HG03521 (cell line): ENCODE results near the gene OR1K1.
"Not testable (repeated sequence)": the region's sequence is repeated elsewhere in the genome, so short reads cannot be mapped to it uniquely, and the experiment has no call there.

Source experiments
- ATAC-seq: cut with Tn5 transposase; IDR thresholded peaks from one replicate; pipeline ENCODE4 v1.9.1; 2021; ENCODE audit warnings: mild to moderate bottlenecking, moderate library complexity; ENCODE audit not compliant: unreplicated experiment

OR1K1 gene, protein sequence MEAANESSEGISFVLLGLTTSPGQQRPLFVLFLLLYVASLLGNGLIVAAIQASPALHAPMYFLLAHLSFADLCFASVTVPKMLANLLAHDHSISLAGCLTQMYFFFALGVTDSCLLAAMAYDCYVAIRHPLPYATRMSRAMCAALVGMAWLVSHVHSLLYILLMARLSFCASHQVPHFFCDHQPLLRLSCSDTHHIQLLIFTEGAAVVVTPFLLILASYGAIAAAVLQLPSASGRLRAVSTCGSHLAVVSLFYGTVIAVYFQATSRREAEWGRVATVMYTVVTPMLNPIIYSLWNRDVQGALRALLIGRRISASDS

DNA sequence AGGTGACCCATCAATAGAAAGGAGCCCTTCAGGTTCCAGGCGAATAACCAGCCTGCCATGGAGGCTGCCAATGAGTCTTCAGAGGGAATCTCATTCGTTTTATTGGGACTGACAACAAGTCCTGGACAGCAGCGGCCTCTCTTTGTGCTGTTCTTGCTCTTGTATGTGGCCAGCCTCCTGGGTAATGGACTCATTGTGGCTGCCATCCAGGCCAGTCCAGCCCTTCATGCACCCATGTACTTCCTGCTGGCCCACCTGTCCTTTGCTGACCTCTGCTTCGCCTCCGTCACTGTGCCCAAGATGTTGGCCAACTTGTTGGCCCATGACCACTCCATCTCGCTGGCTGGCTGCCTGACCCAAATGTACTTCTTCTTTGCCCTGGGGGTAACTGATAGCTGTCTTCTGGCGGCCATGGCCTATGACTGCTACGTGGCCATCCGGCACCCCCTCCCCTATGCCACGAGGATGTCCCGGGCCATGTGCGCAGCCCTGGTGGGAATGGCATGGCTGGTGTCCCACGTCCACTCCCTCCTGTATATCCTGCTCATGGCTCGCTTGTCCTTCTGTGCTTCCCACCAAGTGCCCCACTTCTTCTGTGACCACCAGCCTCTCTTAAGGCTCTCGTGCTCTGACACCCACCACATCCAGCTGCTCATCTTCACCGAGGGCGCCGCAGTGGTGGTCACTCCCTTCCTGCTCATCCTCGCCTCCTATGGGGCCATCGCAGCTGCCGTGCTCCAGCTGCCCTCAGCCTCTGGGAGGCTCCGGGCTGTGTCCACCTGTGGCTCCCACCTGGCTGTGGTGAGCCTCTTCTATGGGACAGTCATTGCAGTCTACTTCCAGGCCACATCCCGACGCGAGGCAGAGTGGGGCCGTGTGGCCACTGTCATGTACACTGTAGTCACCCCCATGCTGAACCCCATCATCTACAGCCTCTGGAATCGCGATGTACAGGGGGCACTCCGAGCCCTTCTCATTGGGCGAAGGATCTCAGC is at the start of gene OR1K1:
TSS of gene OR1K1 (plus strand) at position 58 of the 995 bp plus-strand sequence. CDS start at position 58, 0 bp downstream.
- no peak for ATAC-seq

DNA sequence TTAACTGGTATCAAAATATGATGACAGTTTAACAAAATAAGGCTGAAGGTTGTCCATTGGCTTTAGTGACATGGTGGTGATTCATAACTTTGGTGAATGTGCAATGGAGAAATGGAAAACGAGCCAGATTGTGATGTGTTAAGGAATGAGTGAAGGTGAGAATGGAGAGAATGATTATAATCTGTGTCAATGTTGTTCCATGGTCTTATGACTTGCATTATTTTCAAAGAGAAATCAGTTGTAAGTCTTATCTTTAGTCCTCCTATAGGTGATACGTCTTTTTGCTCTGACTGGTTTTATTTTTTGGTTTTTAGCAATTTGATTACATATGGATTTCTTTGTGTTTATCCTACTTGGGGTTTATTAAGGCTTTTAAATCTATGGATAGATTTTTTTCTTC is 45.1 kb upstream of the OR1K1 start:
- no peak for ATAC-seq

DNA sequence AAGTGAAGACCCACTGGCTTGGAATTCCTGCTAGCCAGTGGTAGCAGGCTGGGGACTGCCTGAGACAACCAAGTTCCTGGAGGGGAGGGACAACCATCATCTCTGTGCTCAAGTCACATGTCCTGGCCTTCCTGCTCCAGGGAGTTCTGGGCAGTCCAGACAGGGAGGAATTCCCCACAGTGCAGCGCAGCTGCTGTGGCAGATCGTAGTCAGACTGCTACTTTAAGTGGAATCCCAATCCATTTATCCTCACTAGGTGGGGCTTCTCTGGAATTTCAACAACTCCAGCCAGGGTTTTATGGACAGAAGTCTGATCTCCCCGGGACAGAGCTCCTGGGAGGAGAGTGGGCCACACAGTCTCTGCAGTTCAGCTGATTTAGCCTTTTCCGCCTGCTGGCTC is 32.1 kb upstream of the OR1K1 start:
- no peak for ATAC-seq

DNA sequence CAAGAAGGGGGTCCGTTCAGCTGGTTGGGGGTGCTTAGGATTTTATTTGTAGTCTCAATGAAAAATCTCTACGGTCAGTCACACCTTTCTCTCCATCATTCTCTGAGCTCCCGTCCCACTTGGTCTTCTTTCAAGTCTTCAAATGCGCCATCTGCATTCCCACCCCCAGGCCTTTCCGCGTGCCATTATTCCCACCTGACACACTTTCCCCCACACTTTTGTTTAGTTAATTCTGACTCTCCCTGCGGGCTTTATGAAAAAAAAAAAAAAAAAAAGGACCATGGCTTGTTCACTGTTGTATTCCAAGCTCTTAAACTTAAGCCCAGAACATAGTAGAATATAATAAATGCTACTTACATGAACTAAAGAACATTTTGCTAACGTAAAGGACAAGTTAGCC is 22.9 kb upstream of the OR1K1 start:
- no peak for ATAC-seq

DNA sequence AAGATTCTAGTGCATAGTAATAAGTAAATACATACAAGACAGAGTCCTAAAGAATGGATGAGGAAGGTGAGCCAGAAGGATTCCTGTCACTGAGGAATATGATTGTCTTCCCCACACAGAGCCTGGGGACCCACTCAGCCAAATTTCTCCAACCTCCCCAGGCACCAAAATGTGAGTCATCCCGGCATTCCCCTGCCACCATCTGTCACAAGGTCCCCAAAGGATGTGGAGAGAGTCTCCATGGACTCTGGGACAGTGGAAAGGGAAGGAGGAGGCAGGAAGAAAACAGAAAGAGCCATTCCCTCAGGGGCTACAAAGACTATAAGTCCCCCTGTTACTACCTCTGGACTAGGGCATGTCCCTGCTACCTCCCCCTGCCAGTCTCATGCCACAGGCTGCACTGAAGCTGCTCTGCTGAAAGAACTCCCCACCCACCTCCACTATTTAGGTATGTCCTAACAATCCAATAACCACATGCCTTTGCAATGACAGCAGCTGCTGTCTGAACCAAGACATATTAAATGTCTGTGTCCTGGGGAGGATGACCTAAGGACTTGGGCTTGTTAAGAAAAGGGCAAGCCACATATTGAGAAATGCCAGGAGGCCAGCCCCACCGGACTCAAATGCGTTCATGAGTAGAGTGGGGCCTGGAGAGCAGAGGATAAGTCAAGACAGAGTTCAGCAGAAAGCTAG is 21.8 kb upstream of the OR1K1 start:
- no peak for ATAC-seq

DNA sequence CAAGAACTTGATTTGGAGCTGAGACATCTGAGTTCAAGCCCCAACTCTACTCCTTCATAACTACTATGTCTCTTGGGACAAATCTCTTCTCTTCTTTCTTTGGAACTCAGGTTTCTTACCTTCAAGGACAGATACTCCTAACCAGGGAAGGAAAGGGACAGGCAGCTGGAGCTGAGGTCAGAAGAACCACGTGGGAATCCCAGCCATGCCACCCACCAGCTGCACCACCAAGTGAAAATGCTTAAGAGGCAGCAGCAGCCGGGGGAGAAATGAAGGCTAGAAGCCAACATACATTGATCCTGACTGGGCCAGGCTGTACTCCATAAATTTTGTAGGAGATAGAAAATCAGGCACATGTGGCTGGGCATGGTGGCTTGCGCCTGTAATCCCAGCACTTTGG is 20.7 kb upstream of the OR1K1 start:
- ATAC-seq: no peak

DNA sequence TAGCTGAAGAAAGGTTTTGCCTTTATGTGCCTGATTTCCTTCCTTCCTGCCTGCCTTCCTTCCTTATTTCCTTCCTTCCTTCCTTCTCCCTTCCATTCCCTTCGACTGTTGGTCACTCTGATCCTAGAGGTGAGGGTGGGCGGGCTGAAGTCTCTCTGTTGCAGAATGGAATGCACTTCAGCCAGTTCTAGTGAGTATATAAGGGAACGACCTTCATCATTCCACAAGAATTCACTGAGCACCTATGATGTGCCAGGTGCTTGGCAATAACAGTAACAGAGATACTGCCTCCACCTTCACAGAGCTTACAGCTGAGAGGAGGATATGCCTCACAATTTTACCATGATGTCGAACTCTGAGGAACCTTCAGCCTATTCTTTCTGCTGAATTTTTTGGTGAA is 19.9 kb upstream of the OR1K1 start:
- no peak for ATAC-seq

DNA sequence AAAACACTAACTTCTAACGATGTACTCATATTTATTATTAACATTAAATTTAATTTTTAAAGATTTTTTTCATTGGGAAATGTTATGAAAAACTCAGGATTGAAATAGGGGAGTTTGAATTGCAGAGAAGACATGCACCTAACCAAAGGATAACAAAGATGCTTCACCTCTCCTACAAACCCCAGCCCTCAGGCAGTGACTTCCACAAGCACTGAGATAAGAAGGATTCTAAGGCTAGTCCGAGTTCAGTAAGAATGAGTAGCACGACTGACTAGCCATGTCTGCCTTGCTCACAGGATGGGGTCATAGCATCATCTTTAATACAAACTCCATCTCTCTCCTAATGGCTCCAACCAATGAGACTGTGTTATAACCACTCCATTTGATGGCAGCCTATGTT is 18.3 kb upstream of the OR1K1 start:
- ATAC-seq: no peak

DNA sequence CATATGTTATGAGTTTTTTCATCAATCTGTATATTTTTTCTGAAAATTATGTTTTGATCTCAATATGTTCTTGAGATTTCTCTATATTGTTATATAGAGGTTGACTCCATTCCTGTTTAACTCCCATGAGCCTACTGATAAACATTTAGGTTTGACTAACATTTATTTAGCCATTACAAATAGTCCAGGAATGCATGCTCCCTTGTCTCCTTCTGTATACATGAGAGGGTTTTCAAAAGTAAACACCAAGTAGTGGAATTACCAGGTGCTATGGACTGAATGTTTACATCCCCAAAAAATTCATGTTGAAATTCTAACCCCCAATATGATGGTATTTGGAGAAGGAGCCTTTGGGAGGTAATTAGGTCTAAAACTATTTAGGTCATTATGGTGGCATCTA is 14.7 kb upstream of the OR1K1 start:
- ATAC-seq: no peak

DNA sequence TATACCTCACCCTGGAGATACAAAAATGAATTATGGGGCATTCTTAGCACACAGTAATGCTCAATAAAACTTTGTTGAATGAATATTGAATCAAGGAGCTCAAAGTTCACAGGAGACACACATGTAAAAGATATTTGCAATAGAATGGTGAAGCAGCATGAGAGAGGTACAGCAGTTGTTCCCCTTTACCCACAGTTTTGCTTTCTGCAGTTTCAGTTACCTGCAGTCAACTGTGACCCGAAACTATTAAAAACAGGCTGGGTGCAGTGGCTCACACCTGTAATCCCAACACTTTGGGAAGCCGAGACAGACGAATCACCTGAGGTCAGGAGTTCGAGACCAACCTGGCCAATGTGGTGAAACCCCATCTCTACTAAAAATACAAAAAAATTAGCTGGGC is 13.6 kb upstream of the OR1K1 start:
- no peak for ATAC-seq

DNA sequence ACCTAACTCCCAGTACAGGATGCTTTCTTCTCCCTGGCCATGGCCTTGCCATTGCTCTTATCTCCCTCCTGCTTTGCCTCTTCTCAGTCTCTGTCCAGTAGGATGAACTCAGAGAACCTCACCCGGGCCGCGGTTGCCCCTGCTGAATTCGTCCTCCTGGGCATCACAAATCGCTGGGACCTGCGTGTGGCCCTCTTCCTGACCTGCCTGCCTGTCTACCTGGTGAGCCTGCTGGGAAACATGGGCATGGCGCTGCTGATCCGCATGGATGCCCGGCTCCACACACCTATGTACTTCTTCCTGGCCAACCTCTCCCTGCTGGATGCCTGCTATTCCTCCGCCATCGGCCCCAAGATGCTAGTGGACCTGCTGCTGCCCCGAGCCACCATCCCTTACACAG is 11.1 kb upstream of the OR1K1 start, which contains the start of gene OR5C1:
TSS of gene OR5C1 (plus strand) at position 103 of the 400 bp plus-strand sequence. CDS start at position 103, 0 bp downstream.
- no peak for ATAC-seq

DNA sequence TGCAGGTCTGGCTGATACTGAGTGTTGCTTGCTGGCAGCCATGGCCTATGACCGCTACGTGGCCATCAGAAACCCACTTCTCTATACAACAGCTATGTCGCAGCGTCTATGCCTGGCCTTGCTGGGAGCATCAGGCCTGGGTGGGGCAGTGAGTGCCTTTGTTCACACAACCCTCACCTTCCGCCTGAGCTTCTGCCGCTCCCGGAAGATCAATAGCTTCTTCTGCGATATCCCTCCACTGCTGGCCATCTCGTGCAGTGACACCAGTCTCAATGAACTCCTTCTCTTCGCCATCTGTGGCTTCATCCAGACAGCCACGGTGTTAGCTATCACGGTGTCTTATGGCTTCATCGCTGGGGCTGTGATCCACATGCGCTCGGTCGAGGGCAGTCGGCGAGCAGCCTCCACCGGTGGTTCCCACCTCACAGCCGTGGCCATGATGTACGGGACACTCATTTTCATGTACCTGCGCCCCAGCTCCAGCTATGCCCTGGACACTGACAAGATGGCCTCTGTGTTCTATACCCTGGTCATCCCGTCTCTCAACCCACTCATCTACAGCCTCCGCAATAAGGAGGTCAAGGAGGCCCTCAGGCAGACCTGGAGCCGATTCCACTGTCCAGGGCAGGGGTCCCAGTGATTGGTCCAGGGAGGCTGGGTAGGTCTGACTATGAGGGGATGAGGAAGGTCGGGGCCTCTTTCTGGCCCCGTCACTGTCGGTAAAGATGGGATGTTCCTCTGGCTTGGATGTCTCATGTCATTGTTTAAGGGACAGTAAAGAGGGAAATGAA is 10.5 kb upstream of the OR1K1 start:
- no peak for ATAC-seq

DNA sequence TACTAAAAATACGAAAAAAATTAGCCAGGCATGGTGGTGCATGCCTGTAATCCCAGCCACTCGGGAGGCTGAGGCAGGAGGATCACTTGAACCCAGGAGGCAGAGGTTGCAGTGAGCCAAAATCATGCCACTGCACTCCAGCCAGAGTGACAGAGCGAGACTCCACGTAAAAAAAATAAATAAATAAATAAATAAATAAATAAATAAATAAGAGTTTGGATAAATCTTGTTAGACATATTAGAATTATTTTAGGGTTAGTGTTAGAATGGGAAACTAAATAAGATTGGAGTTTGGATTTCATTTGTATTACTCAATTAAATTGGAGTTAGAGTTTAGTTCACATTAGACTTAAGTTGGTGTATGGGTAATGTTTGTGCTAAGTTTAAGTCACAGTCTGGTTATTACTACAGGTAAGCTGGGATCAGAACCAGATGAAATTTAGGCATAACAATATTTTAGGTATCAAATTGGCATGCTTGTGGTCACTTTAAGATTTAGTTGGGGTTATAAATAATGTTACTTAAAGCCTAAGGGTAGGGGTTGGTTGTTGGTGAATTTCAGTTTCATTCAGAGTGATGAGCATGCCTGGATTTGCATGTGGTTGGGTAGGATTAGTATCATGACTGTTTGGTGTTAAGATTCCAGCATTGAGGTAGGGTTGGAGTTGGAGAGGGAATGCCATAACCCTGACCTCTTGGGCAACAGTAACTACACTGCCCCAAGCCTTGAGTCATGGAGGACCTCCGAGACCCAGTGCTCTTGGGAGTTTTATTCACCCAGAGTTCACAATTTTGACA is 7.9 kb upstream of the OR1K1 start:
- ATAC-seq: no peak

DNA sequence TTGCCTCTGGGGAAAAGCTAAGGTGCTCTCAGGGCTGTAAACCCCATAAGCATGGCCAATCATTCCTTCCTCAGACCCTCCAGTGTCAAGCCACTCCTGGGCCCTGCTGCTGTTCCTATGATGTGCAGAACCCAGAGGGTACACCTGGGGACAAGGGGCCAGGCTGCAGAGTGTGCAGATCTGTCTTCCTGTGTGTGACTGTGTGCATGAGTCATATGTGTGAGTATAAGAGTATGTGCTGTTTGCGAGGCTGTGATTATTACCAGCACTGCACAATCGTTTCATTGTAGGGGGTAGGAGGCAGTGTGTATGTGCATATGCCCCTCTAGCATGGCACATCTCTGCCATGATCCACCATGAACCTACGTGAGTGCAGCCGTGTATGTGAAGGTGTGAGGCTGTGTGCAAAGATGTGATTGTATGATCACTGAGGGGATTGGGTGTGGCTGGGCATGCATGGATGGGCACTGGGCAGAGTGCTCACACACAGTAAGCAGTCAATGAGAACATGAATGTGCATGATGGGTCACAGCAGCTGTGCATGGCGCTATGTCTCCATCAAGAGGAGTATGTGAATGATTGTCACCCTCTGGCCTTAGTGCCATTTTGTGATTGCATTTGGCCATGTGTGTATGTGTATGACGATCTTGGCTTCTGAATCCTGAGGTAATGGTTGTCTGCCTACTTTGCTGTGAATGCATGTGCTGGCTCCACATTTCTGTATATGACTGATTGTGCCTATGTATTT is 2.4 kb upstream of the OR1K1 start:
- ATAC-seq: no peak

DNA sequence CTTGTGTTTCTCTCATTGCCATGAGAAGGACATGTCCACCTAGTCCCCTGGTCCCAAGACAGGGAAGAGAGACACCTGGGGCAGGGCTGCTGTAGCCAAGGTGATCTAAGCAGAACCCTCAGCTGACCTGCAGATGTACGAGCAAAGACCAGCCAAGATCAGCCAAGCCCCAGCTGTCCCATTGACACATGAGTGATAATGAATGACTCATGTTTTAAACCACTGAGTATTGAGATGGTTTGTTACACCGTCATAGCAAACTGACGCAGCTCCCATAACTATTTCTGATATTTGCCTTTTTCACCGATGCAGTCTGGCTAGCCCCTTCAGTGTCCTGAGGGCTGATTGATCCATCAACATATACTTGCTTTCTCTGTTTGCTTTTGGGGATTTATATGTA is 6.7 kb downstream of the OR1K1 start:
- no peak for ATAC-seq

DNA sequence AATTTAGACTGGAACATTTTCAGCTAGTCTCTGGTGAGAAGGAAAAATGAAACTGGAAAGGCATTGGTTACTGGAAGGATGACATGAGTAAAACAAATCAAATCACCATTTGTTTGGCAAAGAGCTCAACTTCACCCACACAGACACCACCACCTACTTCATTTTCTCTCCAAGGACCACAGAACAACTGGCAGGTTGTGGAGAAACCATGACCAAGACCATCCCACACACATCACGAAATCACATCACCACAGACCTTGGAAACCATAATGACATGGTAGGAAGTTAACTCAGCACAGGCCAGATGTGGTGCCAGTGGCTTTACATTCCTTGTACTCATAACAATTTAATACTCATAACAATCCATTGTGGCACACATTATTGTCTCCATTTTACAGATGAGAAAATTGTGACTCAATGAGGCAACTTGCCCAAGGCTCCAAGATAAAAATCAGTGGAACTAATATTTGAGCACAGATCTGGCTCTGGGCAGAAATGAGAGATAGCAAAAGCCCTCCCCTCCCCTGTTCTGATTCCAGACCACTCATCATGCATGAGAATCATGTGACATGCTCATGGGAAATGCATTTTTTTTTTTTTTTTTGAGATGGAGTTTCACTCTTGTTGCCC is 7.5 kb downstream of the OR1K1 start:
- no peak for ATAC-seq

DNA sequence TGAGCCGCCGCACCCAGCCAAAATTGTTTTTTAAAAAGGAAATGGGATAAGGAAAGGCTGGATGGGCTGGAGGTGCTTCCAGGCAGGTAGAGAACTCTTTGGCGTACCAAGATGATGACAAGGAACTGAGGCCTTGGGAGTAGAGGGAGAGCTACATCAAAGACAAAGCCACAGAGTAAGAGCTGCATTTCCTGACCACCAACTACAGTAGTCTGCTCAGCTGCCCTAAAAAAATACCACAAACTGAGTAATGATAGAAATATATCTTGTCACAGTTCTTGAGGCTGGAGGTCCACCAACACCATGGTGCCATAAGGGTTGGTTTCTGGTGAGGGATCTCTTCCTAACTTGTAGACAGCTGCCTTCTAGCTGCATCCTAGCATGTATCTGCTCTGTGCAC is 8.2 kb downstream of the OR1K1 start:
- no peak for ATAC-seq

DNA sequence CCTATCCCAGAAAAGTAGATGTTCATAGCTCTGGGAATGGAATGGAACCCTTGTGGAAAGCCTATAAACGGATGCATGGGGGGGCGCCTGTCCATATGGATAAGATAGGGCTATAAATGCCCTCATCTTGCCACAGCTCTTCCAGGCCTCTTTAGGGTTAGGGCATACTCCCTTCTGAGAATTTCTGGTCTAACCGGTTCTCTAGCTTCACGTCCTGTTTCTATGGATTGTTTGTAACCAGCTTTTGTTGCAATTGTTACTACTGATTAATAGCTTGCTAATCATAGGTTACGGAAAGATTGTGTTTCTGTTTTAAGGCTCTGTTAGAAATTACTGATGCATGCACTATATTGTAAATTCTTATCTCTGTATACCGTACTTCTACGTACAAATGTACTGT is 9.3 kb downstream of the OR1K1 start:
- ATAC-seq: not testable (repeated sequence)
